Choroid plexus epithelial cell (primary cell): ENCODE results near the gene CD96.

ENCODE experiments used
- DNase-seq: peaks from one replicate; pipeline ENCODE4 v3.0.0-alpha.2; 2010; ENCODE audit warnings: low read depth
- H3K4me3 ChIP-seq: 2 replicates; pipeline ENCODE4 v1.5.1; 2011; ENCODE audit warnings: low read depth, mild to moderate bottlenecking, control low read depth, low read length, moderate library complexity
- TF ChIP-seq, protein P1 (sequence below): conservative IDR thresholded peaks from 2 replicates; pipeline ENCODE4 v1.5.1; 2011; ENCODE audit warnings: low read depth, mild to moderate bottlenecking, control low read depth, inconsistent platforms, low read length, moderate library complexity

The CD96 gene

GRCh38 chr3:111571282-111571681 is 29.3 kb downstream of the CD96 start:
- TF ChIP-seq, protein P1, sequence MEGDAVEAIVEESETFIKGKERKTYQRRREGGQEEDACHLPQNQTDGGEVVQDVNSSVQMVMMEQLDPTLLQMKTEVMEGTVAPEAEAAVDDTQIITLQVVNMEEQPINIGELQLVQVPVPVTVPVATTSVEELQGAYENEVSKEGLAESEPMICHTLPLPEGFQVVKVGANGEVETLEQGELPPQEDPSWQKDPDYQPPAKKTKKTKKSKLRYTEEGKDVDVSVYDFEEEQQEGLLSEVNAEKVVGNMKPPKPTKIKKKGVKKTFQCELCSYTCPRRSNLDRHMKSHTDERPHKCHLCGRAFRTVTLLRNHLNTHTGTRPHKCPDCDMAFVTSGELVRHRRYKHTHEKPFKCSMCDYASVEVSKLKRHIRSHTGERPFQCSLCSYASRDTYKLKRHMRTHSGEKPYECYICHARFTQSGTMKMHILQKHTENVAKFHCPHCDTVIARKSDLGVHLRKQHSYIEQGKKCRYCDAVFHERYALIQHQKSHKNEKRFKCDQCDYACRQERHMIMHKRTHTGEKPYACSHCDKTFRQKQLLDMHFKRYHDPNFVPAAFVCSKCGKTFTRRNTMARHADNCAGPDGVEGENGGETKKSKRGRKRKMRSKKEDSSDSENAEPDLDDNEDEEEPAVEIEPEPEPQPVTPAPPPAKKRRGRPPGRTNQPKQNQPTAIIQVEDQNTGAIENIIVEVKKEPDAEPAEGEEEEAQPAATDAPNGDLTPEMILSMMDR, result no peak
- DNase-seq, result no peak
- no peak overlapping the region for H3K4me3 ChIP-seq

DNA sequence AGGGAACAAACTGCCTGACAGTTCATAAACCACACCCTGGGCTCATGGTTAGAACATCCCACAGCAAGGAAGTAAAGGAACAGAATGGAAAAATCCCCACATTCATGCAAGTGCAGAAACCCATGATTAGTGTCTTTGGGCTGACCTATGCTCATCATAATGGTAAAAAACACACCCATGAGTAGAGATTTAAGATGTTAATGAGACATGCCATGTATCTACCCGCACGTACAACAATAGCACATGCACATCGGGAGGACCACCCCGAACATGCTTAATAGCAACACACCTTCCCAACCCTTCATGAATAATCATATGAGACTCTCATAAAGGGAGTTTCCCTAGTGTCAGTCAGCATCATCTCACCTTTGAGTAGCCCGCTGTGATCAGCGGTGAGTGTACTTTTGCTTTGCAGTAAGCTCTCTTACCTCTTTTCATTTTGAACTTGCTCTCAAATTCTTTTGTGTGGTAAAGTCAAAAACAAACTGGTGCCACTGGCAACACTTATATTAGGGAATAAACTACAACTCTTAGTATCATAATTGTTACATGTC is 30.0 kb downstream of the CD96 start:
- DNase-seq, result no peak
- TF ChIP-seq, protein P1, result no peak
- H3K4me3 ChIP-seq, result no peak overlapping the region

DNA sequence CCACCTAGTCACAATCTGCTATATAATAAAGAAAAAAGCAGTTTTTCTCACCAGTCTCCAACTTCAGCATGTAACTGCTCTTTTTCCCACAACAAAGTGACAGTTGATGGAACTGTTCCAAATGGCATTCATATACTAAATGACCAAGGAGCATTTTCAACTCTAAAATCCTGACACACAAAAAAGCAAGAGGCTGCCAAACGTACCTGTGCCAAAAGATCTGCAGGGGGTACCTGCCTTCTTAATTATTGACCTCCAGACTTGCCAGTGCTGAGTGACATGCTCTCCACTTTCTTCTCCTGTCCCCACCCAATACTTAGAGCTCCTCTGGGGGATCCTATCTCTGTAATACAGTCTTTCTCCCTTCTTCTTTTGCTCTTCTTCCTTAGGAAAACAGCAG is 35.1 kb downstream of the CD96 start:
- no peak for DNase-seq
- no peak overlapping the region for H3K4me3 ChIP-seq
- TF ChIP-seq, protein P1, result no peak

DNA sequence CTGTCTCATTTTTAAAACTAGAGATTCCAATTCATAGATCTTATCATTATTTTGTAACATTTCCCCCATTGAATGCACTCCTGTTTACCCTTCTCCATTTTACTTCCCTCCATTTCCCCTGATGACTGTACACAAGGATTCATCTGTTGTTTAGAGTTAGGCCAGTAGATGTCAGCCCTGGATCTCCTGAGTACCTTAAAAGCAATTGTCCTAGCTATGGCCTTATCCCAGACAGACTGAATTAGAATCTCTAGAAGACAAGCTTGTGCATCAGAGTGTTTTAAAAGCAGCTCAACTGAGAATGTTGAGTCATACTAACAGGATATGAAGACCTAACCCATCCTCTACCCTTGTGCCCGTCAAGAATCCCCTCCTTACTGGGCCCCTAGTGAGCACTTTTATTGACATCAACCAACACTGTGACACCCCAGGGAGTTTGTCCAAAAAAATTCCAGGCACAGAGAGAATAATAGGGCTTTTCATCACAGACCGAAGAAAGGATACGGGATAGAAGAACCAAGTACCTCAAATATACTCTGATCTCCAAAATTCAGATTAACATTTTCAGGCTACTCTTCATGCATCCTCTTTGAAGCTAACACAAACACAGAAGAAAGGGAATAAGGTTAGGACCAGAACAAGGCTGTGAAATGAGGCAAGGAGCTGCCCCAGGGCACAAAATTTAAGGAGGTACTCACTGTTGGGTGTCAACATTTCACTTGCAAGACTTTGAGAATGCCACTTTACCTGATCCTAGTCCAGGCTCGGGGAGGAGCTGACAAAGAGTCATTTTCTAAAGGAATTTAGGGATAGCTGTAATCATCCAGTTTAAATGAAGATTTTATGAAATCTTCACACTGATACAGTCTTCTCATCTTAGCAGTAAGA is 36.0 kb downstream of the CD96 start:
- H3K4me3 ChIP-seq, result no peak overlapping the region
- peak; percentile 90 for DNase-seq
- TF ChIP-seq, protein P1, result peak; percentile 71

DNA sequence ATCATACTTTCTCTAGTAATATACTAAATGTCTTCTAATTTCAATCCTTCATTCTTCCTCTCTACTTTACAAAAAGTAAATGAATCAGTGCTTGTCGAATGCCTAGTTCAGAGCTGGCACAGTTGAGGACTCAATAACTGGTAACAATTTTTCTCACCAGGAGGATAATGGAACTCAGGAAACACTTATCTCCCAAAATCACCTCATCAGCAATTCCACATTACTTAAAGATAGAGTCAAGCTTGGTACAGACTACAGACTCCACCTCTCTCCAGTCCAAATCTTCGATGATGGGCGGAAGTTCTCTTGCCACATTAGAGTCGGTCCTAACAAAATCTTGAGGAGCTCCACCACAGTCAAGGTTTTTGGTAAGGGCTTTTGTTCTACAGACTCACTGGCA is 36.9 kb downstream of the CD96 start:
- TF ChIP-seq, protein P1, result no peak
- no peak for DNase-seq
- no peak overlapping the region for H3K4me3 ChIP-seq

DNA sequence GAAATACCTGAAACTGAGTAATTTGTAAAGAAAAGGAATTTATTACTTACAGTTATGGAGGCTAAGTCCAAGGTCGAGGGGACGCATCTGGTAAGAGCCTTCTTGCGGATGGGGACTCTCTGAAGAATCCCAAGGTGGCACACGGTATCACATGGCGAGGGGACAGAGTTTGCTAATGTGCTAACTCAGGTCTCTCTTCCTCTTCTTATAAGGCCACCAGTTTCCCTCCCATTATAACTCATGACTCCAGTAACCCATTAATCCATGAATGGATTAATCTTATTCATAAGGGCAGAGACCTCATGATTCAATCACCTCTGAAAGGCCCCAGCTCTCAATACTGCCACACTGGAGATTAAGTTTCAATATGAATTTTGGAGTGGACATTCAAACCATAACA is 37.5 kb downstream of the CD96 start:
- no peak for DNase-seq
- no peak overlapping the region for H3K4me3 ChIP-seq
- TF ChIP-seq, protein P1, result no peak
